SK-N-SH (cell line): ENCODE measurements around the gene LRRC45. TPM values are rescaled to one million over a fixed set of nuclear protein-coding genes. Genes with fewer than 3 reads are reported as not detected.

Experiments used
- CTCF ChIA-PET: fragments of 300-600, 350-600 bp; formaldehyde crosslinking; extraction: SDS; loops from one replicate; lab custom pipeline; 2021; lab: Yijun Ruan, JAX
- POLR2A ChIA-PET: fragments of 350-600 bp; sonication (Branson Sonifier 250); formaldehyde crosslinking; extraction: SDS; loops from one replicate; lab custom pipeline; 2020; ENCODE audit warnings: antibody characterized with exemption, inconsistent platforms; lab: Yijun Ruan, JAX
- DNase-seq: peaks from one replicate; pipeline ENCODE4 v3.0.0; 2012
- H2AFZ ChIP-seq: fragments of 200-600 bp; sonication (generic); 2 replicates; pipeline ENCODE4 v1.8.1; 2016; ENCODE audit warnings: antibody characterized with exemption, mild to moderate bottlenecking, low read depth
- H3F3A ChIP-seq: fragments of 200-600 bp; sonication (generic); replicated peaks from 2 replicates; pipeline ENCODE3; 2016; ENCODE audit warnings: antibody characterized with exemption, mild to moderate bottlenecking; ENCODE audit not compliant: insufficient read depth
- H3K27ac ChIP-seq, 2 experiments: fragments of 200-500 bp in 1 of 2; fragments of 200-600 bp in 1 of 2; sonication (Bioruptor generic) in 1 of 2; sonication (generic), shearing (Covaris generic) in 1 of 2; 2 replicates each; pipeline versions ENCODE4 v1.5.1 to v1.6.1; 2014 to 2016; ENCODE audit warnings: low read depth in 2 of 2, inconsistent platforms in 1 of 2, low read length in 1 of 2, mild to moderate bottlenecking in 1 of 2, mixed read lengths in 1 of 2
- H3K27me3 ChIP-seq: fragments of 200-600 bp; sonication (generic), shearing (Covaris generic); 2 replicates; pipeline ENCODE4 v1.6.1; 2016; ENCODE audit warnings: mixed run types; ENCODE audit not compliant: insufficient read depth
- H3K36me3 ChIP-seq, 2 experiments: fragments of 200-500 bp in 1 of 2; fragments of 200-600 bp in 1 of 2; sonication (Bioruptor generic) in 1 of 2; sonication (generic) in 1 of 2; replicated peaks in 1 of 2; 2 replicates each; pipeline versions ENCODE3 to v1.5.1; 2014 to 2016; ENCODE audit warnings: low read length in 1 of 2, mild to moderate bottlenecking in 1 of 2; ENCODE audit not compliant: insufficient read depth in 2 of 2, control insufficient read depth in 1 of 2
- H3K4me1 ChIP-seq, 2 experiments: fragments of 200-500 bp in 1 of 2; fragments of 200-600 bp in 1 of 2; sonication (Bioruptor generic) in 1 of 2; sonication (generic), shearing (Covaris generic) in 1 of 2; 2 replicates each; pipeline versions ENCODE4 v1.5.1 to v1.6.1; 2014 to 2016; ENCODE audit warnings: low read depth in 1 of 2, low read length in 1 of 2, mixed run types in 1 of 2; ENCODE audit not compliant: insufficient read depth in 2 of 2, control insufficient read depth in 1 of 2
- H3K4me2 ChIP-seq: fragments of 200-600 bp; sonication (generic), shearing (Covaris generic); 2 replicates; pipeline ENCODE4 v1.6.1; 2017; ENCODE audit warnings: mixed run types
- H3K4me3 ChIP-seq, 2 experiments: fragments of 200-500 bp in 1 of 2; fragments of 200-600 bp in 1 of 2; sonication (Bioruptor generic) in 1 of 2; sonication (generic), shearing (Covaris generic) in 1 of 2; 2 replicates each; pipeline versions ENCODE4 v1.5.1 to v1.8.1; 2014 to 2016; ENCODE audit warnings: low read depth in 2 of 2, inconsistent platforms in 1 of 2, low read length in 1 of 2, mild to moderate bottlenecking in 1 of 2, mixed read lengths in 1 of 2, moderate library complexity in 1 of 2
- H3K79me2 ChIP-seq: fragments of 200-600 bp; sonication (generic); 2 replicates; pipeline ENCODE4 v1.8.1; 2017; ENCODE audit warnings: mild to moderate bottlenecking; ENCODE audit not compliant: insufficient read depth
- H3K9ac ChIP-seq: fragments of 200-600 bp; sonication (generic); 2 replicates; pipeline ENCODE4 v1.6.1; 2017; ENCODE audit warnings: mixed run types
- H3K9me2 ChIP-seq: fragments of 200-600 bp; sonication (generic); 2 replicates; pipeline ENCODE4 v1.6.1; 2017; ENCODE audit warnings: mixed run types
- H3K9me3 ChIP-seq: fragments of 200-600 bp; sonication (generic); 2 replicates; pipeline ENCODE4 v1.6.1; 2017; ENCODE audit warnings: mixed run types, mild to moderate bottlenecking, moderate library complexity
- H4K20me1 ChIP-seq: fragments of 200-600 bp; sonication (generic); 2 replicates; pipeline ENCODE4 v1.6.1; 2017; ENCODE audit warnings: mild to moderate bottlenecking, mixed run types; ENCODE audit not compliant: insufficient read depth
- EP300 ChIP-seq, 2 experiments: IDR thresholded peaks; 2 replicates each; pipeline versions ENCODE4 v1.4.0 to v1.6.1; 2012; ENCODE audit warnings: borderline replicate concordance in 1 of 2, low read depth in 1 of 2, low read length in 1 of 2
- FOSL2 ChIP-seq: IDR thresholded peaks from 2 replicates; pipeline ENCODE4 v1.4.0; 2012; ENCODE audit warnings: low read depth, mild to moderate bottlenecking, moderate library complexity, borderline replicate concordance
- FOXJ3 ChIP-seq: sonication (generic); formaldehyde crosslinking; IDR thresholded peaks from 2 replicates; pipeline ENCODE4 v1.5.1; 2020; ENCODE audit warnings: mild to moderate bottlenecking, missing genetic modification reagents
- GABPA ChIP-seq: IDR thresholded peaks from 2 replicates; pipeline ENCODE4 v1.4.0; 2012; ENCODE audit warnings: low read depth, mild to moderate bottlenecking
- JUND ChIP-seq: IDR thresholded peaks from 2 replicates; pipeline ENCODE4 v1.4.0; 2012
- MEF2A ChIP-seq: IDR thresholded peaks from 2 replicates; pipeline ENCODE4 v1.4.0; 2012; ENCODE audit warnings: low read depth, borderline replicate concordance
- MXI1 ChIP-seq: IDR thresholded peaks from 2 replicates; pipeline ENCODE4 v1.6.1; 2012; ENCODE audit warnings: mild to moderate bottlenecking, low read depth, low read length, improper control_type of control experiment
- NRF1 ChIP-seq: IDR thresholded peaks from 2 replicates; pipeline ENCODE4 v1.6.1; 2012; ENCODE audit warnings: low read depth, mild to moderate bottlenecking, low read length
- SIN3A ChIP-seq: IDR thresholded peaks from 2 replicates; pipeline ENCODE4 v1.6.1; 2012; ENCODE audit warnings: low read depth, mild to moderate bottlenecking, low read length, moderate library complexity, borderline replicate concordance
- SMC3 ChIP-seq: IDR thresholded peaks from 2 replicates; pipeline ENCODE4 v1.6.1; 2012; ENCODE audit warnings: low read depth, low read length, improper control_type of control experiment
- TCF12 ChIP-seq: IDR thresholded peaks from 2 replicates; pipeline ENCODE4 v1.4.0; 2012
- YY1 ChIP-seq: IDR thresholded peaks from 2 replicates; pipeline ENCODE4 v1.4.0; 2012; ENCODE audit warnings: low read depth, mild to moderate bottlenecking
- WGBS: methylation state at CpG from one replicate; pipeline ENCODE4 v1.1.6; 2017; ENCODE audit warnings: low lambda C conversion rate; 5-methylcytosine and 5-hydroxymethylcytosine counted together
- polyA plus RNA-seq, 3 experiments: library from polyadenylated mRNA; depleted of rRNA; stranded (reverse); fragments of >200 nt; gene quantifications; 2 replicates each; pipeline ENCODE4 v1.2.3, GENCODE V29; 2012
- TF ChIP-seq, protein P1 (sequence below): IDR thresholded peaks from 2 replicates; pipeline ENCODE4 v1.6.1; 2012; ENCODE audit warnings: mild to moderate bottlenecking, low read depth, low read length, moderate library complexity
- TF ChIP-seq, protein P2 (sequence below): IDR thresholded peaks from 2 replicates; pipeline ENCODE4 v1.4.0; 2012; ENCODE audit warnings: low read depth, borderline replicate concordance

LRRC45 gene
- polyA plus RNA-seq, 1 of the 3 experiments (the other 2 are of a cell fraction), result 31.5 TPM

DNA sequence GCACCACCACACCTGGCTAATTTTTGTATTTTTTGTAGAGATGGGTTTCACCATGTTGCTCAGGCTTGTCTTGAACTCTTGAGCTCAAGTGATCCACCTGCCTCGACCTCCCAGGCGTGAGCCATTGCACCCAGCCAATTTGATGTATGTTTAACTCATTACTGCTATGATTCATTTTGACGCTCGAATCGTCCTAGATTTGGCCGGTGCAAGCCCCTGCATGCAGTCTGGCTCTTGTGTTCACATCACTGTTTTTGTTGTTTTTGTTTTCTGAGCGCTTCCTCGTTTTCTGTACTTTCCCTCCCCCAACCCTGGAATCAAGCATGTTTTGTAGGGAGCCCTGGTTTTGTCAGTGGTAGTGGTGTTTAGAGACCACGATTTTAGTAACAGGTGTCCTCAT is 50.3 kb downstream of the LRRC45 start (continued):
- TF ChIP-seq, protein P1, sequence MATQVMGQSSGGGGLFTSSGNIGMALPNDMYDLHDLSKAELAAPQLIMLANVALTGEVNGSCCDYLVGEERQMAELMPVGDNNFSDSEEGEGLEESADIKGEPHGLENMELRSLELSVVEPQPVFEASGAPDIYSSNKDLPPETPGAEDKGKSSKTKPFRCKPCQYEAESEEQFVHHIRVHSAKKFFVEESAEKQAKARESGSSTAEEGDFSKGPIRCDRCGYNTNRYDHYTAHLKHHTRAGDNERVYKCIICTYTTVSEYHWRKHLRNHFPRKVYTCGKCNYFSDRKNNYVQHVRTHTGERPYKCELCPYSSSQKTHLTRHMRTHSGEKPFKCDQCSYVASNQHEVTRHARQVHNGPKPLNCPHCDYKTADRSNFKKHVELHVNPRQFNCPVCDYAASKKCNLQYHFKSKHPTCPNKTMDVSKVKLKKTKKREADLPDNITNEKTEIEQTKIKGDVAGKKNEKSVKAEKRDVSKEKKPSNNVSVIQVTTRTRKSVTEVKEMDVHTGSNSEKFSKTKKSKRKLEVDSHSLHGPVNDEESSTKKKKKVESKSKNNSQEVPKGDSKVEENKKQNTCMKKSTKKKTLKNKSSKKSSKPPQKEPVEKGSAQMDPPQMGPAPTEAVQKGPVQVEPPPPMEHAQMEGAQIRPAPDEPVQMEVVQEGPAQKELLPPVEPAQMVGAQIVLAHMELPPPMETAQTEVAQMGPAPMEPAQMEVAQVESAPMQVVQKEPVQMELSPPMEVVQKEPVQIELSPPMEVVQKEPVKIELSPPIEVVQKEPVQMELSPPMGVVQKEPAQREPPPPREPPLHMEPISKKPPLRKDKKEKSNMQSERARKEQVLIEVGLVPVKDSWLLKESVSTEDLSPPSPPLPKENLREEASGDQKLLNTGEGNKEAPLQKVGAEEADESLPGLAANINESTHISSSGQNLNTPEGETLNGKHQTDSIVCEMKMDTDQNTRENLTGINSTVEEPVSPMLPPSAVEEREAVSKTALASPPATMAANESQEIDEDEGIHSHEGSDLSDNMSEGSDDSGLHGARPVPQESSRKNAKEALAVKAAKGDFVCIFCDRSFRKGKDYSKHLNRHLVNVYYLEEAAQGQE, result no peak
- TF ChIP-seq MXI1, result no peak
- no peak for TF ChIP-seq TCF12
- TF ChIP-seq FOSL2, result no peak

GRCh38 chr17:82076018-82076784 is 53.1 kb downstream of the LRRC45 start:
- Histone ChIP-seq H3K4me1 (no peaks in the 10 kb centered on the region), H4K20me1 (no peaks in the 10 kb centered on the region), H3K9me2 (no peaks in the 10 kb centered on the region), H3K79me2 (no peaks in the 10 kb centered on the region), H3K36me3 (peaks cover 11 to 28% of the 10 kb centered on the region in 2 experiments), H3K27me3 (no peaks in the 10 kb centered on the region), H3K4me2 (no peak overlapping the region), H3K9me3 (no peaks in the 10 kb centered on the region), H2AFZ (no peak overlapping the region), H3K9ac (no peak overlapping the region), H3K27ac (no peak overlapping the region), H3F3A (peaks cover 18% of the 10 kb centered on the region), H3K4me3 (no peak overlapping the region)
- WGBS, result 89% methylated on average over 25 of the region's 25 CpGs
- ChIA-PET CTCF (interaction anchor here (0.6 to 2.2 kb wide), 6 partner anchors 12 to 135 kb away, joined by 3 to 14 read pairs (median 3); partner anchors contain the start of gene DCXR), POLR2A (interaction anchor here (0.6 to 1.2 kb wide), 4 partner anchors 14 to 855 kb away, joined by 3 to 5 read pairs (median 3); no protein-coding TSS in a partner anchor)
- no peak for TF ChIP-seq FOXJ3 (CRISPR knock-in tag)
- TF ChIP-seq FOSL2, result no peak
- TF ChIP-seq JUND, result no peak
- no peak for TF ChIP-seq SMC3
- TF ChIP-seq NRF1, result no peak
- TF ChIP-seq SIN3A, result no peak
- TF ChIP-seq YY1, result no peak
- no peak for TF ChIP-seq MEF2A
- TF ChIP-seq EP300 (IDR thresholded peaks at IDR 0.05; ENCODE audit: borderline replicate concordance in 1 of 2, low read depth in 1 of 2, low read length in 1 of 2), result no peak
- no peak for TF ChIP-seq GABPA
- TF ChIP-seq, protein P2, sequence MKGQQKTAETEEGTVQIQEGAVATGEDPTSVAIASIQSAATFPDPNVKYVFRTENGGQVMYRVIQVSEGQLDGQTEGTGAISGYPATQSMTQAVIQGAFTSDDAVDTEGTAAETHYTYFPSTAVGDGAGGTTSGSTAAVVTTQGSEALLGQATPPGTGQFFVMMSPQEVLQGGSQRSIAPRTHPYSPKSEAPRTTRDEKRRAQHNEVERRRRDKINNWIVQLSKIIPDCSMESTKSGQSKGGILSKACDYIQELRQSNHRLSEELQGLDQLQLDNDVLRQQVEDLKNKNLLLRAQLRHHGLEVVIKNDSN, result no peak
- DNase-seq, result no peak
